K562 (cell line): ENCODE measurements around the gene BACE1-AS. TPM values are rescaled to one million over a fixed set of nuclear protein-coding genes. Genes with fewer than 3 reads are reported as not detected.

ENCODE experiments used
- DPF2 ChIP-seq: fragments of 450-650 bp; IDR thresholded peaks from 2 replicates; pipeline ENCODE4 v1.6.1; 2016
- E4F1 ChIP-seq: fragments of 250-450 bp; sonication (Bioruptor Pico); IDR thresholded peaks from 2 replicates; pipeline ENCODE4 v1.5.0; 2021; ENCODE audit warnings: mild to moderate bottlenecking, borderline replicate concordance
- FOXP4 ChIP-seq: sonication (generic); formaldehyde crosslinking; IDR thresholded peaks from 2 replicates; pipeline ENCODE4 v1.8.0; 2022; ENCODE audit warnings: mild to moderate bottlenecking, missing genetic modification reagents, borderline replicate concordance
- KLF13 ChIP-seq: fragments of 450-650 bp; IDR thresholded peaks from 2 replicates; pipeline ENCODE4 v1.6.1; 2016; ENCODE audit warnings: missing genetic modification characterization, low read depth, mild to moderate bottlenecking, missing compliant biosample characterization, moderate library complexity, borderline replicate concordance
- MECOM ChIP-seq: fragments of 250-450 bp; sonication (Bioruptor Pico); IDR thresholded peaks from 2 replicates; pipeline ENCODE4 v1.8.0; 2022; ENCODE audit warnings: inconsistent platforms
- MED1 ChIP-seq: sonication (generic); formaldehyde crosslinking; IDR thresholded peaks from 2 replicates; pipeline ENCODE4 v1.8.1; 2023; ENCODE audit warnings: missing genetic modification reagents, borderline replicate concordance
- POLR2H ChIP-seq: IDR thresholded peaks from 2 replicates; pipeline ENCODE4 v1.6.1; 2016; ENCODE audit warnings: missing genetic modification characterization, low read depth, mild to moderate bottlenecking, control low read depth, missing compliant biosample characterization, moderate library complexity
- RBM22 ChIP-seq: fragments of 200-400 bp; formaldehyde crosslinking; IDR thresholded peaks from 2 replicates; pipeline ENCODE4 v1.6.1; 2018; ENCODE audit warnings: low read length, low read depth; ENCODE audit not compliant: poor library complexity, severe bottlenecking
- polyA plus RNA-seq, 8 experiments: library from polyadenylated mRNA; depleted of rRNA in 4 of 8; stranded (reverse) in 5 of 8; unstranded in 3 of 8; fragments of >200 nt; fragmentation: Nextera tagmentation in 2 of 8; fragmentation: Illumina TruSeq in 1 of 8; extraction: Ambion mirVana in 2 of 8; extraction: Trizol in 1 of 8; gene quantifications; 2 replicates each; pipeline versions ENCODE4 v1.2.1 to v1.2.3, GENCODE V29; 2011 to 2014; ENCODE audit warnings: inconsistent platforms in 1 of 8, missing spikeins in 1 of 8
- total RNA-seq, 7 experiments: library from RNA; depleted of rRNA in 6 of 7; stranded (reverse); fragments of >200 nt in 6 of 7; fragmentation: Illumina TruSeq in 2 of 7; extraction: Trizol in 2 of 7; gene quantifications; 2 replicates each; pipeline versions ENCODE4 v1.2.1 to v1.2.3, GENCODE V29; 2011 to 2021; ENCODE audit warnings: low replicate concordance in 1 of 7
- TF ChIP-seq, protein P1 (sequence below), 2 experiments: fragments of 450-650 bp in 1 of 2; sonication (generic) in 1 of 2; formaldehyde crosslinking in 1 of 2; IDR thresholded peaks; 2 replicates each; pipeline versions ENCODE4 v1.7.1 to v1.9.0; 2016 to 2022; ENCODE audit warnings: inconsistent platforms in 1 of 2, mild to moderate bottlenecking in 1 of 2, missing genetic modification reagents in 1 of 2
- TF ChIP-seq, protein P2 (sequence below): fragments of 450-650 bp; formaldehyde crosslinking; IDR thresholded peaks from 2 replicates; pipeline ENCODE4 v1.4.0; 2020; ENCODE audit warnings: mild to moderate bottlenecking, moderate library complexity

The BACE1-AS gene
- total and polyA plus RNA-seq, 9 of the 15 experiments (the other 6 are each of a cell fraction or from before 2014, with no cell fraction given): 2.2 to 8.2 (median 3.8) TPM

DNA sequence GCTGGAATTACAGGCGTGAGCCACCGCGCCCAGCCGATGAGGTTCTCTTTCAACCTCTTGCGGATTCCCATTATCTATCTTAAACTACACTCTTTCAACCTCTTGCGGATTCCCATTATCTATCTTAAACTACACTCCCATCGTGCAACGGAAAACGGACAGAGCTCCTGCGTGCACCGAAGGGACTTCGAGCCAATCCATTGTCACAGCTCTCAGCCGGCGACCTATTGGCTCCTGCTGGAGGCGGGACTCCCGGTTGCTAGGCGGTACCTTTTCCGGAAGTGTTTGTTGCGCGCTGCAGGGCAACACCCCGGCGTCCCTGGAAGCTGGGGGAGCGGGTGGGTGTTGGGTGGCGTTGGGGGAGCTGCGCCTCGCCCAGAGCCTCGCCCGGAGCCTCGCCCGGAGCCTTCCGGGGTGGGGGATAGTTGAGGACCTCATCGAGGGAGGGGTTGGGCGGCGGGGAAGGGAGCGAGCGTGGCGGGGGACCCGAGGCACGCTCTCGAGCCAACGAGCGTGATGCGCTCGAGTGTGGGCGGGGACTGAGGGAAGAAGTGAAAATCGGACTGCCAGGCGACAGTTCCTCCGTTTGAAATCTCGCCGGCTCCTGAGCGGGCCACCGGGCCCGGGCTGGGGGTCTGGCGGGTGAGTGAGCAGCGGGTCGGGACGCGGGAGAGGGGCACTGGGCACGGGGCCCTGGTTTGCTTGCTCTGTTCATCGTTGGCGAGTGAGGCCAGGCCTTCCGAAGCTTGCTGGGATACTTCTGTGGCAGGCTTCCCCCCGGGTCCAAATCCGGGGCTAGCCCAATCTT lies 36.6 kb downstream of the BACE1-AS start, which contains the start of gene CEP164 (continued):
- TF ChIP-seq, protein P1, sequence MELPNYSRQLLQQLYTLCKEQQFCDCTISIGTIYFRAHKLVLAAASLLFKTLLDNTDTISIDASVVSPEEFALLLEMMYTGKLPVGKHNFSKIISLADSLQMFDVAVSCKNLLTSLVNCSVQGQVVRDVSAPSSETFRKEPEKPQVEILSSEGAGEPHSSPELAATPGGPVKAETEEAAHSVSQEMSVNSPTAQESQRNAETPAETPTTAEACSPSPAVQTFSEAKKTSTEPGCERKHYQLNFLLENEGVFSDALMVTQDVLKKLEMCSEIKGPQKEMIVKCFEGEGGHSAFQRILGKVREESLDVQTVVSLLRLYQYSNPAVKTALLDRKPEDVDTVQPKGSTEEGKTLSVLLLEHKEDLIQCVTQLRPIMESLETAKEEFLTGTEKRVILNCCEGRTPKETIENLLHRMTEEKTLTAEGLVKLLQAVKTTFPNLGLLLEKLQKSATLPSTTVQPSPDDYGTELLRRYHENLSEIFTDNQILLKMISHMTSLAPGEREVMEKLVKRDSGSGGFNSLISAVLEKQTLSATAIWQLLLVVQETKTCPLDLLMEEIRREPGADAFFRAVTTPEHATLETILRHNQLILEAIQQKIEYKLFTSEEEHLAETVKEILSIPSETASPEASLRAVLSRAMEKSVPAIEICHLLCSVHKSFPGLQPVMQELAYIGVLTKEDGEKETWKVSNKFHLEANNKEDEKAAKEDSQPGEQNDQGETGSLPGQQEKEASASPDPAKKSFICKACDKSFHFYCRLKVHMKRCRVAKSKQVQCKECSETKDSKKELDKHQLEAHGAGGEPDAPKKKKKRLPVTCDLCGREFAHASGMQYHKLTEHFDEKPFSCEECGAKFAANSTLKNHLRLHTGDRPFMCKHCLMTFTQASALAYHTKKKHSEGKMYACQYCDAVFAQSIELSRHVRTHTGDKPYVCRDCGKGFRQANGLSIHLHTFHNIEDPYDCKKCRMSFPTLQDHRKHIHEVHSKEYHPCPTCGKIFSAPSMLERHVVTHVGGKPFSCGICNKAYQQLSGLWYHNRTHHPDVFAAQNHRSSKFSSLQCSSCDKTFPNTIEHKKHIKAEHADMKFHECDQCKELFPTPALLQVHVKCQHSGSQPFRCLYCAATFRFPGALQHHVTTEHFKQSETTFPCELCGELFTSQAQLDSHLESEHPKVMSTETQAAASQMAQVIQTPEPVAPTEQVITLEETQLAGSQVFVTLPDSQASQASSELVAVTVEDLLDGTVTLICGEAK (IDR thresholded peaks at IDR 0.05): peak; percentile 91
- TF ChIP-seq, protein P1 (CRISPR knock-in tag; IDR thresholded peaks at IDR 0.05): no peak
- TF ChIP-seq POLR2H (peak; percentile 83), MECOM (no peak), MED1 (CRISPR knock-in tag) (no peak), RBM22 (peak; percentile 70), E4F1 (CRISPR knock-in tag) (no peak), FOXP4 (CRISPR knock-in tag) (peak; percentile 92), KLF13 (tag) (no peak), DPF2 (peak; percentile 83; the same call in 1 of the 2 replicates)
- TF ChIP-seq, protein P2, sequence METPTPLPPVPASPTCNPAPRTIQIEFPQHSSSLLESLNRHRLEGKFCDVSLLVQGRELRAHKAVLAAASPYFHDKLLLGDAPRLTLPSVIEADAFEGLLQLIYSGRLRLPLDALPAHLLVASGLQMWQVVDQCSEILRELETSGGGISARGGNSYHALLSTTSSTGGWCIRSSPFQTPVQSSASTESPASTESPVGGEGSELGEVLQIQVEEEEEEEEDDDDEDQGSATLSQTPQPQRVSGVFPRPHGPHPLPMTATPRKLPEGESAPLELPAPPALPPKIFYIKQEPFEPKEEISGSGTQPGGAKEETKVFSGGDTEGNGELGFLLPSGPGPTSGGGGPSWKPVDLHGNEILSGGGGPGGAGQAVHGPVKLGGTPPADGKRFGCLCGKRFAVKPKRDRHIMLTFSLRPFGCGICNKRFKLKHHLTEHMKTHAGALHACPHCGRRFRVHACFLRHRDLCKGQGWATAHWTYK (CRISPR knock-in tag): peak; percentile 25; the same call in 1 of the 2 replicates
